ENCODE measurements around the gene VMP1. TPM values are rescaled to one million over a fixed set of nuclear protein-coding genes. Genes with fewer than 3 reads are reported as not detected.

Gene VMP1
- total and polyA plus RNA-seq, 4 donors: 46.4 to 118 (median 71.6) TPM

DNA sequence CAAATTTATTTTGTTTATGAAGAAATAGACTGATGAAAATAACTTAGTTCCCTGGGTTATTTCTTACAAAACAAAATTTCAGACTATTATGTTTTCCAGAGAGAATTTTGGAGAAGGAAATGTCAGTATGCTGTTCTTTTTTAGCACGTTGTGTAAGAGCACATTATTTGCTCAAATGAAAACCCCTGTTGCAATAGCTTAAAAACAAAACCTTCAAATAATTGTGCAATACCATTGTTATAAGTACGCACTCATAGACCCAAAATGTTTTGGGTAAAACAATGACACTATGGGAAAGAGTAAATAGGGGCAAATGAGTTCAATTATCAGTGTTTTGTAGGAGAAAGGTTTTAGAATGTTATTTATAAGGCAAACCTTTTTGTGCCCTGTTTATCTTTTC is 18.2 kb downstream of the VMP1 start (continued):
- TF ChIP-seq, protein P1, sequence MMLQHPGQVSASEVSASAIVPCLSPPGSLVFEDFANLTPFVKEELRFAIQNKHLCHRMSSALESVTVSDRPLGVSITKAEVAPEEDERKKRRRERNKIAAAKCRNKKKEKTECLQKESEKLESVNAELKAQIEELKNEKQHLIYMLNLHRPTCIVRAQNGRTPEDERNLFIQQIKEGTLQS (IDR thresholded peaks at IDR 0.05): peak; percentile 20

GRCh38 chr17:59727817-59728533 is 20.5 kb downstream of the VMP1 start:
- 97% methylated on average over 1 of the region's 1 CpG for WGBS
- Histone ChIP-seq H3K9ac (ENCODE audit: low read depth in 1 of 2, low read length in 2 of 2) (no peak overlapping the region), H3K27ac (ENCODE audit: low read depth in 1 of 2, low read length in 2 of 2) (no peak overlapping the region), H3K27me3 (ENCODE audit: control insufficient read depth in 4 of 4, insufficient read depth in 4 of 4, low read length in 3 of 4) (no peaks in the 10 kb centered on the region), H3K4me1 (ENCODE audit: control insufficient read depth in 4 of 4, insufficient read depth in 4 of 4, low read length in 3 of 4) (peaks cover 7 to 20% (median 9%) of the 10 kb centered on the region in 4 donors), H3K4me3 (ENCODE audit: low read depth in 1 of 3, low read length in 3 of 3) (no peak overlapping the region), H3K36me3 (ENCODE audit: control insufficient read depth in 4 of 4, insufficient read depth in 3 of 4, low read depth in 1 of 4, low read length in 3 of 4) (no peaks in the 10 kb centered on the region), H3K9me3 (ENCODE audit: control insufficient read depth in 4 of 4, low read length in 3 of 4) (no peaks in the 10 kb centered on the region)
- no peak for DNase-seq (ENCODE audit: low spot score)
- TF ChIP-seq, protein P2, sequence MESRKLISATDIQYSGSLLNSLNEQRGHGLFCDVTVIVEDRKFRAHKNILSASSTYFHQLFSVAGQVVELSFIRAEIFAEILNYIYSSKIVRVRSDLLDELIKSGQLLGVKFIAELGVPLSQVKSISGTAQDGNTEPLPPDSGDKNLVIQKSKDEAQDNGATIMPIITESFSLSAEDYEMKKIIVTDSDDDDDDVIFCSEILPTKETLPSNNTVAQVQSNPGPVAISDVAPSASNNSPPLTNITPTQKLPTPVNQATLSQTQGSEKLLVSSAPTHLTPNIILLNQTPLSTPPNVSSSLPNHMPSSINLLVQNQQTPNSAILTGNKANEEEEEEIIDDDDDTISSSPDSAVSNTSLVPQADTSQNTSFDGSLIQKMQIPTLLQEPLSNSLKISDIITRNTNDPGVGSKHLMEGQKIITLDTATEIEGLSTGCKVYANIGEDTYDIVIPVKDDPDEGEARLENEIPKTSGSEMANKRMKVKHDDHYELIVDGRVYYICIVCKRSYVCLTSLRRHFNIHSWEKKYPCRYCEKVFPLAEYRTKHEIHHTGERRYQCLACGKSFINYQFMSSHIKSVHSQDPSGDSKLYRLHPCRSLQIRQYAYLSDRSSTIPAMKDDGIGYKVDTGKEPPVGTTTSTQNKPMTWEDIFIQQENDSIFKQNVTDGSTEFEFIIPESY (IDR thresholded peaks at IDR 0.05): no peak
- no peak for TF ChIP-seq RXRA (IDR thresholded peaks at IDR 0.05)
- TF ChIP-seq REST (IDR thresholded peaks at IDR 0.05): no peak
- TF ChIP-seq, protein P1 (IDR thresholded peaks at IDR 0.05): no peak
- no peak for TF ChIP-seq FOXA1 (IDR thresholded peaks at IDR 0.05)
- no peak for TF ChIP-seq CTCF (IDR thresholded peaks at IDR 0.05; ENCODE audit: low read depth, low read length, missing input control)
- no peak for TF ChIP-seq RAD21 (IDR thresholded peaks at IDR 0.05)
- TF ChIP-seq FOXA2 (IDR thresholded peaks at IDR 0.05): no peak
- TF ChIP-seq HNF4G (IDR thresholded peaks at IDR 0.05): no peak
- TF ChIP-seq SP1 (IDR thresholded peaks at IDR 0.05): no peak
- TF ChIP-seq GABPA (IDR thresholded peaks at IDR 0.05 in 1 of 2, conservative IDR thresholded peaks at IDR 0.05 in 1 of 2): no peak

Data from liver (tissue), 9 donors.